ENCODE data around the gene PTCD1.

GRCh38 chr7:99478464-99479440 lies 40.2 kb upstream of the PTCD1 start:
- no peak for TF ChIP-seq ZNF384 (IDR thresholded peaks at IDR 0.05)
- TF ChIP-seq ELF4 (IDR thresholded peaks at IDR 0.05): no peak
- TF ChIP-seq SP1 (IDR thresholded peaks at IDR 0.05): no peak
